Erythroblast (primary cell): ENCODE results near the gene DYNAP.

ENCODE experiments used
- GATA1 ChIP-seq: IDR thresholded peaks from 2 replicates; pipeline ENCODE4 v1.6.1; 2011; ENCODE audit warnings: low read depth, mild to moderate bottlenecking, control low read depth, low read length, moderate library complexity
- POLR2A ChIP-seq: IDR thresholded peaks from 2 replicates; pipeline ENCODE4 v1.6.1; 2011; ENCODE audit warnings: mild to moderate bottlenecking, low read length

DNA sequence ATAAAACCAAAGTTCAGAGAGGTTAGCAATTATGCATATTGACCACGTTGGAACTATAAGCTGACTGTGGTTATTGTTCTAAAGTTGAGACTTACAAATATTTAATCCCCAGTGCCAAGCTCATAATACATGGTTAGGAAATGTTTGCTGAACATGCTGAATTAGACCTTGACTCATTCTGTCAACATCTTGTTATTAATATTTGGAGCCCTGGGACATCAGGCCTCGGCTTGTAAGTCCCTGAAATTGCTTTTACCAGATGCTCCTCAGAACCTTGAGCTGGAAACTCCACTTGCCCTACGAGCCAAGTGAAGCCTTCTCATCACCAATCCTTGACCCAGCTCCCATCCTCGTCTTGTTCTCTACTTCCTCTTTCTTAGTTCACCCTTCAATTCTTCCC is 21.2 kb downstream of the DYNAP start:
- TF ChIP-seq POLR2A (no peak), GATA1 (no peak)
